PC-3 (cell line): Measurements from ENCODE around the gene COL15A1.

ENCODE experiments used
- CTCF ChIP-seq: fragments of 300-600 bp; sonication (generic); conservative IDR thresholded peaks from 2 replicates; pipeline ENCODE4 v1.5.1; 2017; ENCODE audit warnings: antibody characterized with exemption, low read depth, mild to moderate bottlenecking, low read length
- EZH2 ChIP-seq: fragments of 300-600 bp; sonication (generic); IDR thresholded peaks from one replicate; pipeline ENCODE4 v1.6.1; 2017; ENCODE audit warnings: antibody characterized with exemption, mild to moderate bottlenecking, low read length; ENCODE audit not compliant: unreplicated experiment
- EZH2phosphoT487 ChIP-seq: fragments of 300-600 bp; sonication (generic); IDR thresholded peaks from 2 replicates; pipeline ENCODE4 v1.6.1; 2018; ENCODE audit warnings: mild to moderate bottlenecking, antibody characterized with exemption, low read length, borderline replicate concordance

DNA sequence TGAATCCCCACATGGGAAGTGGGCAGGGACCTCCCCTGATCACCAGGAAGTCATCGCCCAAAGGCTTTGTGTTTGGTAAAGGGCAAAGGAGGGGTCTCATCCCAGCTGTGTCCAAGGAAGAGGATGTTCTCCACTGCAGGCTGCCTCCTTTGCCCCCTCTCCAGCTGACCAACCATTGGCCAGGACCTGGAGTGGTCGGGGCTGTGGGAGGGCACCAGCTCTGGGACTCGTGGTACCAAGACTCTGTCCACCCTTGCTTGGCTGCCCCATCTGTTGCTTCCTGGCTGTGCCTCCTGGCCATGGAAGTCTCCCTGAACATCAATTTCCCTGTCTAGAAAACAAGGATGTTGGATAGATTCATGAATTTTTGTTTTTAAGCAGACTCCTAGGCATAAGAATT, 34.1 kb downstream of the COL15A1 start:
- no peak for TF ChIP-seq CTCF
- no peak for TF ChIP-seq EZH2
- TF ChIP-seq EZH2phosphoT487: no peak
